A673 (cell line): ENCODE measurements around the gene SMIM10L2A. TPM values are rescaled to one million over a fixed set of nuclear protein-coding genes. Genes with fewer than 3 reads are reported as not detected.
"Not testable (repeated sequence)": the region's sequence is repeated elsewhere in the genome, so short reads cannot be mapped to it uniquely, and the experiment has no call there.

Experiments
- BruUV-seq: library from RNA; stranded (reverse); fragments of 400-500 nt; replicated peaks from 2 replicates; lab custom pipeline; 2021; lab: Mats Ljungman, UMichigan
- CTCF ChIA-PET: fragments of 300-600 bp; sonication (Branson Sonifier 250); formaldehyde crosslinking; loops from one replicate; lab custom pipeline; 2022; ENCODE audit warnings: antibody characterized with exemption; lab: Charles Lee
- POLR2A ChIA-PET: fragments of 300-600 bp; sonication (Branson Sonifier 250); formaldehyde crosslinking; loops from one replicate; lab custom pipeline; 2022; ENCODE audit warnings: antibody characterized with exemption; ENCODE audit not compliant: low non-redundant PET; lab: Charles Lee
- DNase-seq: peaks from one replicate; pipeline ENCODE4 v3.0.0-alpha.2; 2015; ENCODE audit warnings: low spot score
- H3K27ac ChIP-seq: fragments of 200-600 bp; sonication (generic); 2 replicates; pipeline ENCODE4 v1.5.1; 2016; ENCODE audit warnings: mixed run types, low read depth, mild to moderate bottlenecking, mixed read lengths, antibody characterized with exemption, low read length; ENCODE audit not compliant: poor library complexity, severe bottlenecking
- H3K27me3 ChIP-seq: fragments of 200-600 bp; sonication (generic); replicated peaks from 2 replicates; pipeline ENCODE4 v1.6.1; 2017; ENCODE audit warnings: mixed run types, low read depth, mild to moderate bottlenecking, mixed read lengths, antibody characterized with exemption, low read length; ENCODE audit not compliant: insufficient read depth, poor library complexity
- H3K36me3 ChIP-seq: fragments of 200-600 bp; sonication (generic); 2 replicates; pipeline ENCODE4 v1.6.1; 2016; ENCODE audit warnings: mixed run types, mild to moderate bottlenecking, mixed read lengths, antibody characterized with exemption, low read length; ENCODE audit not compliant: insufficient read depth, poor library complexity, severe bottlenecking
- H3K4me1 ChIP-seq: fragments of 200-600 bp; sonication (generic); 2 replicates; pipeline ENCODE4 v1.6.1; 2017; ENCODE audit warnings: mixed run types, mild to moderate bottlenecking, mixed read lengths, antibody characterized with exemption, low read length; ENCODE audit not compliant: insufficient read depth, poor library complexity, severe bottlenecking
- H3K4me3 ChIP-seq: fragments of 200-600 bp; sonication (generic); 2 replicates; pipeline ENCODE4 v1.5.1; 2016; ENCODE audit warnings: low read depth, mixed run types, mild to moderate bottlenecking, mixed read lengths, low read length; ENCODE audit not compliant: poor library complexity, severe bottlenecking
- H3K9me3 ChIP-seq: fragments of 200-600 bp; sonication (generic); 2 replicates; pipeline ENCODE4 v1.6.1; 2016; ENCODE audit warnings: mixed run types, low read depth, mild to moderate bottlenecking, mixed read lengths, antibody characterized with exemption, low read length; ENCODE audit not compliant: poor library complexity, severe bottlenecking
- EZH2 ChIP-seq: fragments of 200-600 bp; sonication (generic); IDR thresholded peaks from 2 replicates; pipeline ENCODE4 v1.6.1; 2017; ENCODE audit warnings: borderline replicate concordance, low read depth, mild to moderate bottlenecking, mixed read lengths, antibody characterized with exemption, low read length; ENCODE audit not compliant: poor library complexity, severe bottlenecking
- intact Hi-C: fragments of 100-400 bp; cut with micrococcal nuclease; formaldehyde crosslinking; loops from one replicate; pipeline ENCODE4 v1.10.0; 2022; ENCODE audit not compliant: unreplicated experiment
- total RNA-seq: library from RNA; stranded (reverse); gene quantifications from 2 replicates; pipeline ENCODE4 v1.2.3, GENCODE V29; 2021
- TF ChIP-seq, protein P1 (sequence below): fragments of 300-800, 200-600 bp; sonication (generic); conservative IDR thresholded peaks from 2 replicates; pipeline ENCODE4 v1.5.1; 2017; ENCODE audit warnings: low read depth, mild to moderate bottlenecking, antibody characterized with exemption, low read length, moderate library complexity, mixed read lengths

Gene SMIM10L2A
- total RNA-seq, 1 experiment from 2014 or later = 1.8 TPM

DNA sequence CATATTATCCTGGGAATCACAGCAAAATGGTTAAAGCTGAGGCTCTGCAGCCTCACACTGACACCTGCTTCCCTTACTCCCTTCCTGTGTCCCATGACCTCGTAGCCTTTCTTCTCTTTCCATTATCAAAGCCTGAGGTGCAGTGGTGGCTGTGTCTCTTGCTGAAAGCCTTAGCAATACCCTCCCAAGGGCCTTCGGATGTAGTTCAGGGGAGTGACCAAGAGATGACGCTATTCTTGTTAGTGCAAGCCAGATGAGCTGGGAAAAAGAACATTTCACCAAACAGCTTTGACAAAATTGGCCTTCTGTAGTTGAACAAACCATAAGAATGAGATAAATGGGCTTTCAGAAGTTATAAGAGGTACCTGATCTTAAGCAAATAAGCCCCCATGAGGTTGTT lies 31.6 kb downstream of the SMIM10L2A start:
- POLR2A ChIA-PET = no interaction called here

DNA sequence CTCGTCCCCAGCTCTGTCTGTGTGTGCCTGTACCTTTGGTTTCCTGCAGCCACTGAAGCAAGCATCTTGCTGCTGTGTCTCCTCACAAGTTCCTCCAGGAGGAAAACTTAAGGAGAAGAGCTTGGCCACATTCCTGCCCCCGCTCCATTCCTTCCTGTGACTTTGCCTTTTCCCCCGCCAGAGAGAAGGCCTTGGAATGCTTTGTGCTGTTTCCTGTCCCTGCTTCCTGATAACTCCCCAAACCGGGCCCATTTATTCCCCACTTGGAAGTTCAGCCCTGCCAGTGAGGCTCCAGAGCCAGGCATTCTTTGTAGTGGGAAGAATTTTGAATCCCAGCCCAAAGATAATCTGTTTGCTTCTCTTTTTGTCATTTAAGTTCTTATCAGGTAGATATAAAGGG lies 33.1 kb downstream of the SMIM10L2A start:
- ChIA-PET POLR2A (no interaction called here), CTCF (no interaction called here)
- Histone ChIP-seq H3K9me3 (peaks cover 5% of the 10 kb centered on the region), H3K4me1 (no peaks in the 10 kb centered on the region), H3K4me3 (no peak overlapping the region), H3K27ac (no peak overlapping the region), H3K27me3 (no peaks in the 10 kb centered on the region), H3K36me3 (no peaks in the 10 kb centered on the region)
- TF ChIP-seq, protein P1, sequence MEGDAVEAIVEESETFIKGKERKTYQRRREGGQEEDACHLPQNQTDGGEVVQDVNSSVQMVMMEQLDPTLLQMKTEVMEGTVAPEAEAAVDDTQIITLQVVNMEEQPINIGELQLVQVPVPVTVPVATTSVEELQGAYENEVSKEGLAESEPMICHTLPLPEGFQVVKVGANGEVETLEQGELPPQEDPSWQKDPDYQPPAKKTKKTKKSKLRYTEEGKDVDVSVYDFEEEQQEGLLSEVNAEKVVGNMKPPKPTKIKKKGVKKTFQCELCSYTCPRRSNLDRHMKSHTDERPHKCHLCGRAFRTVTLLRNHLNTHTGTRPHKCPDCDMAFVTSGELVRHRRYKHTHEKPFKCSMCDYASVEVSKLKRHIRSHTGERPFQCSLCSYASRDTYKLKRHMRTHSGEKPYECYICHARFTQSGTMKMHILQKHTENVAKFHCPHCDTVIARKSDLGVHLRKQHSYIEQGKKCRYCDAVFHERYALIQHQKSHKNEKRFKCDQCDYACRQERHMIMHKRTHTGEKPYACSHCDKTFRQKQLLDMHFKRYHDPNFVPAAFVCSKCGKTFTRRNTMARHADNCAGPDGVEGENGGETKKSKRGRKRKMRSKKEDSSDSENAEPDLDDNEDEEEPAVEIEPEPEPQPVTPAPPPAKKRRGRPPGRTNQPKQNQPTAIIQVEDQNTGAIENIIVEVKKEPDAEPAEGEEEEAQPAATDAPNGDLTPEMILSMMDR = no peak
- intact Hi-C loops = loop anchor here (5.0 kb wide), 1 partner anchor 47 kb away; no protein-coding TSS in a partner anchor
- DNase-seq = no peak
- no TSS peak for BruUV-seq

More for the DNA sequence above, 31.6 kb downstream of the SMIM10L2A start:
- no peaks in the 10 kb centered on the region for H3K27me3 ChIP-seq
- CTCF ChIA-PET = no interaction called here
- no peak overlapping the region for H3K4me3 ChIP-seq
- H3K4me1 ChIP-seq = no peaks in the 10 kb centered on the region
- DNase-seq = no peak
- TF ChIP-seq, protein P1 = no peak
- TF ChIP-seq EZH2 = no peak
- no peak overlapping the region for H3K27ac ChIP-seq
- intact Hi-C loops = loop anchor here (5.0 kb wide), 1 partner anchor 49 kb away; no protein-coding TSS in a partner anchor
- H3K36me3 ChIP-seq = no peaks in the 10 kb centered on the region
- no TSS peak for BruUV-seq
- H3K9me3 ChIP-seq = peaks cover 5% of the 10 kb centered on the region

DNA sequence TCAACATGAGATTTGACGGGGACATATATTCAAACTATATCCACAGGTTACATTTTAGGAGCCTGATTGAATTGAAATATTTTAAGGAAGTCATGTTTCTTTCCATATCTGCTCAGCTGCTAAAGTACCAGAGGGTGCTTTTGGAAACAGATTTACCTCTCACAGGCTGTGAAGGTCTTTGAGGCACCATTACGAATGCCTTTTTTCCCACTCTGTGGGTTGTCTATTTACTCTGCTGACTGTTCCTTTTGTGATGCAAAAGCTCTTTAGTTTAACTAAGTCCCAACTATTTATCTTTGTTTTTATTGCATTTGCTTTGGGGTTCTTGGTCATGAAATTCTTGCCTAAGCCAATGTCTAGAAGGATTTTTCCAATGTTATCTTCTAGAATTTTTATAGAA lies 40.0 kb downstream of the SMIM10L2A start:
- BruUV-seq, POLR2A ChIA-PET, H3K9me3 ChIP-seq, CTCF ChIA-PET, H3K27me3 ChIP-seq, intact Hi-C loops, DNase-seq, H3K4me3 ChIP-seq, H3K4me1 ChIP-seq, H3K36me3 ChIP-seq, H3K27ac ChIP-seq: not testable (repeated sequence)

DNA sequence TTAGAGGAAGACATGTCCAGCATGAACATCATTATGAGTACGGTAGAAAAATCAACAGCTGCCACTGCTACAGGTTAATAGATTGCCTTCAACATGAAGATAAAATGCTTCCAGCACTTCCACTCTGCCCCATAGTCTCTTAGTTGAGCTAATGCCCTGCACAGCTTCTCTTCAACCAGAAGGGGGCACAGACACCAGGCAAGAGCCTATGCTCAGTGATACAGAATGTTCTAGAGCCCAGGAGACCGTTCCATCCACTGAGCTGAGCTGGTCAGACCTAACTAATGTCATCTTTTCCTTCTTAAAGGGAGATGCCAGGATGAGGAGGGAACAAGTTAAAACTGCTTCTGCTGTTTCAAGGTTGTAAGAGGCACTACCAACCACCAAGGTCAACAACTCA lies 42.2 kb downstream of the SMIM10L2A start:
- no peaks in the 10 kb centered on the region for H3K36me3 ChIP-seq
- intact Hi-C loops = no loop called here

More for the DNA sequence above, 42.2 kb downstream of the SMIM10L2A start:
- peak; percentile 12 for DNase-seq
- CTCF ChIA-PET = no interaction called here
- TF ChIP-seq, protein P1 = peak; percentile 50
- TF ChIP-seq EZH2 = no peak
- Histone ChIP-seq H3K9me3 (no peaks in the 10 kb centered on the region), H3K27me3 (no peaks in the 10 kb centered on the region), H3K4me1 (no peaks in the 10 kb centered on the region), H3K4me3 (no peak overlapping the region), H3K27ac (no peak overlapping the region)
- POLR2A ChIA-PET = no interaction called here
- BruUV-seq = no TSS peak
